HG03460 (cell line): Measurements from ENCODE around the gene NEMP2.
"Not testable (repeated sequence)": the region's sequence is repeated elsewhere in the genome, so short reads cannot be mapped to it uniquely, and the experiment has no call there.

Experiments used
- ATAC-seq: cut with Tn5 transposase; IDR thresholded peaks from one replicate; pipeline ENCODE4 v1.9.1; 2021; ENCODE audit not compliant: unreplicated experiment

NEMP2 gene

GRCh38 chr2:190526105-190526750 lies 8.3 kb downstream of the NEMP2 start:
- ATAC-seq: no peak

GRCh38 chr2:190524928-190525327 lies 9.6 kb downstream of the NEMP2 start:
- no peak for ATAC-seq

- no peak for ATAC-seq
These were observed 14.4 kb downstream of the NEMP2 start for GRCh38 chr2:190519975-190520767.

DNA sequence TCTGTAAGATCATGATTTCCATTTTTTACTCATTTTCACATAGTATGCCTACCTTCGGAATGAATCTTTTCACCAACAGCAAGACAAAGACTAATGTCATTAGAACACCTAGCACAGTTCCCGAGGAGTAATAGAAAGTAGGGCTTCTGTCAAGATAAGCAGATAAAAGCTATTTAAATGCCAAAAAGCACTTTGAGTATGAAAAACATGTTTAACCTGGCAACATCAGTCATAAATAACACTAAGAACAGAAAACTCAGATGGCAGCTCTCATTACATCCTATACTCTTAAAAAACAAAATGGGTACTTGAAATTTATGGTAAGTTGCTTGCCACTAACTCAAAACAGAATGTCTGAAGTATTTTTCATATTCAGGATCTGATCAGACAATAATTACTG lies 17.1 kb downstream of the NEMP2 start:
- no peak for ATAC-seq

- no peak for ATAC-seq
These were observed 18.8 kb downstream of the NEMP2 start for GRCh38 chr2:190515687-190516086.

- no peak for ATAC-seq
These were observed 19.8 kb downstream of the NEMP2 start for GRCh38 chr2:190514676-190515075.

DNA sequence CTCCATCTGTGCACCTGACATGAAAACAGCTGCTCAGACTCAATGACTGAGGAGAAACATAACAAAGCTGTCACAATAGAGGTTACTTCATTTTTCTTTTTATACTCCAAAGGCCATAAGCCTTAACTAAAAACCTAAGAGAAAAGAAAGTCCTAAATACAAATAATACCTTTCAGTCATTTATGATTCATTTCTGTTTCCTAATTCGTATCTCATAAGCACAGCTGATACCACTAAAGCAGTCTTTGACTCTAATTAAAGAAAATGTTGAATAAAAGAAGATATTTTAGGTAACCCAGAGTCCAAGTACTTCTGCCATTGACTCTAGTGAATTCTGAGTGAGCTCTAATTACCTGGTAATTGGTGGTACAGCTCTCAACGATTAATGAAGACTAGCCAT lies 20.6 kb downstream of the NEMP2 start:
- ATAC-seq: no peak

DNA sequence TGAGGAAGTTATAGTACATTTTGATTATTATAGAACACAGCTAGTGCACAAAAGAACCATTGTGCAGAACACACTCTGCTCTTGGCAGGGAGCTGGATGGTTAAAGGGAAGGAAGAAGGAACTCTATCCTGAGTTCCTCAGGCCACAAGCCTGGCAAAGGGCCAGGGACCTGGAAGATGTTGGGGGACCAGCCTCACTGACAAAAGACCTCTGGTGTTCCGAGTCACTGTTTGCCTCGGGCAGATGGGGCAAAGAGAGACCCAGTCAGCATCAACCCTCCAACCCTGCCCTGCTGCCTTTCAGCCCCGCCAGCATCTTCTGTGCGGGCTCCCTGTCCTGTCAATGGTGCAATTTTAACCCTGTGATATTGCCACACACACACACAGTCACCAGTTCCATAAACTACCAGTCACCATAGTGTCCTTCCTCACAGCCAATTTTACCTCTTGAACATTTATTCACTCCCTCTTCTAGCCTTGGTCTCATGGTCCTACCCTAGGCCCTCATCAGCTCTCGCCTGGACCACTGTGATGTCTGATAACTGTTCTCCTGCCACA lies 21.9 kb downstream of the NEMP2 start:
- no peak for ATAC-seq

GRCh38 chr2:190511104-190511503 lies 23.4 kb downstream of the NEMP2 start:
- no peak for ATAC-seq

GRCh38 chr2:190509895-190510294 lies 24.6 kb downstream of the NEMP2 start:
- ATAC-seq: not testable (repeated sequence)

GRCh38 chr2:190507135-190507534 lies 27.4 kb downstream of the NEMP2 start:
- ATAC-seq: no peak

- ATAC-seq: no peak
These were observed 27.9 kb downstream of the NEMP2 start for GRCh38 chr2:190506666-190507065.

- no peak for ATAC-seq
These were observed 28.8 kb downstream of the NEMP2 start for GRCh38 chr2:190505696-190506095.

- ATAC-seq: no peak
These were observed 29.6 kb downstream of the NEMP2 start for GRCh38 chr2:190504912-190505311.

GRCh38 chr2:190503088-190503487 lies 31.4 kb downstream of the NEMP2 start:
- no peak for ATAC-seq

DNA sequence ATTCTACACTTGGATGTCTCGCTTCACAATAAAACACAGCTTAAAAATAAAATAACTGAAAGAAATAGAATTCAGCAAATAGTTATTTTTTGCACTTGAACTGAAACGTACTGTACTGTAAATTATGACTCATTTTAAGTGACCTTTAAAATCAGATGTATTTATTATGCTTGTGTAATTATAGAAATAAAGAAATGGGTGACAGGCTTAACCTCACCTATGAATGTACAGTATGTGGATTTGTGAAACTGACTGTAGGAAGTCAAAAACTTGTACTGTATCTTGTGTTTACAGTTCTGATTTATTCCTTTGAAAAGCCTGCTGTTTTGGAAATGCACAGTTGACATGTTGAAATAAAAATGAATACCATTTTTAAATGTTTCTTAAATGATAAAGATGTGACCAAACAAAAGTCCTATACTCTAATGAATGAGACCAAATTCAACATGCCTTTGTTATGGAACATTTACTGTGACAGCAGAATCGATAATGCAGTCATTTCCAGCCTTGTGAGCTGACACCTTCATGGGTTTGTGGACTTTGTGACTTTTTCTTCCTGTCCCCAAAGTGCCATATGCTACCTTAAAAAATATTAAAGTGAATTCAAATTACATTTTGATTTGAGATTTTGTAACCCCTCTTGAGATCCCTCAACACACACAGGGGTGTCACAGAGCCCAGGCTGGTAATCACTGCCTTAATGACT lies 32.7 kb downstream of the NEMP2 start:
- ATAC-seq: no peak

DNA sequence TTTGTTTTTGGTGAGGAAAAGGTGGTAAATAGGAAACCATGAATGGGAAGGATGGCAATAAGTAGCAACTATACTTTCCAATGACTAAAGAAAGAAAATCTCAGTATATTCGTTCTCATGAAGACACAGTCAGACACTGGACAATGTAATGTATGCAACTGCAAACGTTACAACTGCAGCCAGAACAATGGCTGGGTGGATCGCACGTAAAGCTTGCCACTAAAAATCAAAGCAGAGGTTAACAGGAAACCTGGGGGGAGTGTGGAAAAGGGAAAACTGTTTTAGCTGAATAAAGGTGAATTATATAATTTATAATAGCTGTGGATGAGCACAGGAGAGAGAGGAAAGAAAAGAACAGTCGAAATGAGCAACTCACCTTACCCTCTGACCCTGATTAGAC lies 33.3 kb downstream of the NEMP2 start:
- no peak for ATAC-seq

GRCh38 chr2:190500054-190500502 lies 34.4 kb downstream of the NEMP2 start:
- no peak for ATAC-seq

- ATAC-seq: no peak
These were observed 35.2 kb downstream of the NEMP2 start for GRCh38 chr2:190499273-190499672.

GRCh38 chr2:190497428-190497827 lies 37.1 kb downstream of the NEMP2 start:
- no peak for ATAC-seq

GRCh38 chr2:190494600-190495227 lies 39.8 kb downstream of the NEMP2 start:
- not testable (repeated sequence) for ATAC-seq
